OCI-LY7 (cell line): ENCODE data around the gene LAPTM5.

Experiments
- EZH2phosphoT487 ChIP-seq: fragments of 200-600 bp; sonication (generic); IDR thresholded peaks from 2 replicates; pipeline ENCODE4 v1.6.1; 2018; ENCODE audit warnings: low read depth, borderline replicate concordance, mild to moderate bottlenecking, mixed run types, antibody characterized with exemption, low read length, moderate library complexity, mixed read lengths
- TF ChIP-seq, protein P1 (sequence below): fragments of 200-600 bp; sonication (generic); conservative IDR thresholded peaks from 2 replicates; pipeline ENCODE4 v1.5.1; 2014; ENCODE audit warnings: mild to moderate bottlenecking, antibody characterized with exemption, low read length, moderate library complexity, mixed read lengths

DNA sequence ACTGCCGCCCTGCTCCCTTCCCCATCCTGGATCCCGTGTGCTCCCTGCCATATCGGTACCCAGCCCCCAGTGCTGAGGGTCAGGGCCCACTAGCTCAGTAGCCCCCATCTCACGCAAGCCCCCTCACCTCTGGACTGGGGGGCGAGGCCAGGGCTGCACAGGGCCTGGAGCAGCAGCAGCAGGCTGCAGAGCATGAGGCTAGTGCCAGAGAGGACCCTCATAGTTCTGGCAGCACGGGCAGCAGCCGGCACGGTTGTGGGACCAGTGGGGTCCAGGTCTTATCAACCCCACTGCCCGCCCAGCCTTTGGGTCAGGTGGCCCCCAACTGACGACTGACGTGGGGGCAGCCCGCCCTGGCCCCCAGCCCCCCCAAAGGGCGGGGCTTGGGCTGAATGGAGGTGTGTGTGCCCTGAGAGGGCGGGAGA, 34.2 kb downstream of the LAPTM5 start, which contains the start of gene MATN1:
- TF ChIP-seq, protein P1, sequence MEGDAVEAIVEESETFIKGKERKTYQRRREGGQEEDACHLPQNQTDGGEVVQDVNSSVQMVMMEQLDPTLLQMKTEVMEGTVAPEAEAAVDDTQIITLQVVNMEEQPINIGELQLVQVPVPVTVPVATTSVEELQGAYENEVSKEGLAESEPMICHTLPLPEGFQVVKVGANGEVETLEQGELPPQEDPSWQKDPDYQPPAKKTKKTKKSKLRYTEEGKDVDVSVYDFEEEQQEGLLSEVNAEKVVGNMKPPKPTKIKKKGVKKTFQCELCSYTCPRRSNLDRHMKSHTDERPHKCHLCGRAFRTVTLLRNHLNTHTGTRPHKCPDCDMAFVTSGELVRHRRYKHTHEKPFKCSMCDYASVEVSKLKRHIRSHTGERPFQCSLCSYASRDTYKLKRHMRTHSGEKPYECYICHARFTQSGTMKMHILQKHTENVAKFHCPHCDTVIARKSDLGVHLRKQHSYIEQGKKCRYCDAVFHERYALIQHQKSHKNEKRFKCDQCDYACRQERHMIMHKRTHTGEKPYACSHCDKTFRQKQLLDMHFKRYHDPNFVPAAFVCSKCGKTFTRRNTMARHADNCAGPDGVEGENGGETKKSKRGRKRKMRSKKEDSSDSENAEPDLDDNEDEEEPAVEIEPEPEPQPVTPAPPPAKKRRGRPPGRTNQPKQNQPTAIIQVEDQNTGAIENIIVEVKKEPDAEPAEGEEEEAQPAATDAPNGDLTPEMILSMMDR = no peak
- no peak for TF ChIP-seq EZH2phosphoT487
